GM18907 (cell line): Measurements from ENCODE around the gene FAM120B.
A peak's percentile ranks its signal among the peaks of the same experiment; 100 is the strongest.
"Not testable (repeated sequence)": the region's sequence is repeated elsewhere in the genome, so short reads cannot be mapped to it uniquely, and the experiment has no call there.

Source experiments
- ATAC-seq: cut with Tn5 transposase; IDR thresholded peaks from one replicate; pipeline ENCODE4 v1.9.1; 2021; ENCODE audit warnings: mild to moderate bottlenecking, moderate library complexity; ENCODE audit not compliant: unreplicated experiment

FAM120B gene

GRCh38 chr6:170297576-170298330, 8.8 kb upstream of the FAM120B start:
- ATAC-seq, result no peak

DNA sequence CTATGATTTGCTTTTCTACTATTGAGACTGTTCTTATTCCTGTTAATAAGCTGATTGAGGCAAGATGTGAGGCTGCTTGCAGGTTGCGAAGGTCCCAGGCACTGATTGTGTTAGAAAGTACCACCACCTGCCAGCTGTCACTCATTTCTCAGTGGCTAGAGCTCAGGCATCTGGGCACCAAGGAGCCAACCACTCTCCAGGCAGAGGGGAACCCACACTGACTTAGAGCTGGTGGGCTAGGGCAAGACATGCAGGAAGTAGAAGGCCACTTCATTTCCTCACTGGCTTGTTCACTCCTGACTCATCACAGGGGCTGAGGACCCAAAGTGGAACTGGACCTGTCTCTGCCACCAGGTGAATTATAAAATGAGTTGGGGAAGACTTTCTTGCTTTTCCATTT, 7.9 kb upstream of the FAM120B start:
- no peak for ATAC-seq

- no peak for ATAC-seq
Observed at GRCh38 chr6:170301184-170301583, 5.4 kb upstream of the FAM120B start.

- peak; percentile 23 for ATAC-seq
Observed at GRCh38 chr6:170305805-170306323, 694 bp upstream of the FAM120B start.

- ATAC-seq, result no peak
Observed at GRCh38 chr6:170307080-170307545, 555 bp downstream of the FAM120B start.

DNA sequence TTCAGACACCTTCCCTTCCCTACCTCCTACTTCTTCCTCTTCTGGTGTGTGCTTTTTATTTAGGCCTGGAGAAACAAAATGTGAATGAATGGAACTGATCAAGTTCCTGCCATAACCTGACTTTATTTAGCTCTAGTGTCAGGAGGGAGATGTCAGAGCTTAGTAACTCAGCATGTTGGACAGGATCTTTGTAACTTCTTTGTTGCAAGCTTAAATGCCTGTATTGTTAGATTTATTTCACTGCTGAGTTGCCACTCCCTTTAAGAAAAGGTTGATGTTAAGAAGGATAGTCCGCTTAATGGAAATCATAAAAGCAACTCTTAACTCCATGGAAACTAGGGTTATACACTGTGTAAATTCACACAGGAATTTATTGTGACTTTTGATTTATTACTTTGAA, 2.2 kb downstream of the FAM120B start:
- no peak for ATAC-seq

DNA sequence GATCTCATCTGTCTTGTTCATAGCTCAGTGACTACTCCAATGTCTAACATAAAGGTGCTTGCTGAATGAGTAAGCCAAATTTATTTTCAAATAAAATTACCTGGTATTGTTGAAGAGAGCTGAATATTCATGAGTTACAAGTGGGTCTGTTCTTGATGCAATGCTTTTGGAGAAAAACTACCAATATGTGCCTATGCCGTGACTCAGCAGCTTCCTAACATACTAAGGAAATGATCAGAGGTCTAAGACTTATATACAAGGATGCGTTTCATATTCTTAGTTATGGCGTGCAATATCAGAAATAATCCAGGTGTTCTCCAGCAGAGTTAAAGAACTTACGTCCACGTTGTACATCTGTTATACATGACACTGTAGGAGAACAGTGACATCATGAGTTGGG, 5.1 kb downstream of the FAM120B start:
- ATAC-seq, result no peak

DNA sequence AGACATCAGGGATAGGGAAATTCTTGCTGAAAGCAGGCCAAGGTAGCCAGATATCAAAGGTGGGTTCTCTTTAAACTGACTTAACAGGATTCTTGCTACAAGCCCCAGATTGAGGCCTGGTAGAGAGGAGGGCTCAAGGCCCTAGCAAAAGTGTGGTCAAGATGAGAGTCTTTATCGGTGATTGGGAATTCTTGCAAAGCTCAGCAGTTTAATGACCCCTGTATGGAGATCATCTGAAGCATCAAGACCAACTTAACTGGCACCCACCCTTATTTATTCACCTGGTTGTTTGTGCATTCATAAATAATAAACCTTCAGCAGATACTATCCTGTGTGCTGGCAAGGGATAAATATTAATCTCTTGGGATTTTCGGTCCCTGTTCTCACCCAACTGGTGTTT, 6.3 kb downstream of the FAM120B start:
- ATAC-seq, result no peak

DNA sequence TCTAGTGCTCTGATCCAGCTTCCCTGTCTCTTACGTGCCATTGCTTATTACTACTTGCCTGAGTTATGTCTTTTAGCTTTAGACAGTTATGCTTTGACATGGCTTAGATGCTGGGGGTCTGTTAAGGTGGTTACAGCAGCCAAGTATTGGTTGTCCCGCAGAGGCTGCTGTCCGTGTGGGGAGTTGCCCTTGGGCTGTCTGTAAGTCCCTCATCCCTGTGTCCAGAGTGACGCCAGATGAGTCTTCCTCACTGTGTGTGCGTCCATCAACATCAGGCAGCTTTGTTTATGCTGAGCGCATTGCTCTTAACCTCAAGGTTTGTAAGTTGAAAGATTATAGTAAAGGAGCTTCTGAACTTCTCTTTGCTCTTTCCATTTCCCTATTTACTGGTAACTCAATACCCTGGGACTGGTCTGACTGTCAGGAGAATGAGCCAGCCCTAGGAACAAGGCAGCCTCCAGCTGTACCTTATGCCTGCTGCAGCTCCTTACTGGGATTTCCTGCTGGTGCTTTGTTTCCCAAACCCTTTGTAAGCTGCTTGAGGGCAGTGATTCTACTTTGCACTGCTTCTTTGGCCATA, 7.2 kb downstream of the FAM120B start:
- no peak for ATAC-seq

DNA sequence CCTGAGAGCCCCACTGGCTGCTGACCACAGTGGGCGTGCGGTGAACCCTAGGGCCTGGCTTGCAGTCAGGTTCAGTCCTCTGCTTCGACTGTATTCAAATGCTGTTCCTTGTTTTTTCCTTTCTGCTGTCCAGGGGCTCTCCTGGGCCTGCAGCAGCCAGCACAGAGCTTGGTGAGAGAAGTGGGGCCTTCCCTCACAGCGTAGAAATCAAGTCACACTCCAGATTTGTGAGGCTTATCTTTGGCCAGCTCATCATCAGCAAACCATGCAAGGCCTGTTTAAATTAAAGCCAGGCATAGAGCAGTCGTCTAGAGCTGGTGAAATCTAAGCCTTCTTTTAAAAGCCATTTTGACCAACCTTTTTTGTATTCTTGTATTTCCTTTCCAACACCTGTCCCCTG, 8.4 kb downstream of the FAM120B start:
- ATAC-seq, result no peak

DNA sequence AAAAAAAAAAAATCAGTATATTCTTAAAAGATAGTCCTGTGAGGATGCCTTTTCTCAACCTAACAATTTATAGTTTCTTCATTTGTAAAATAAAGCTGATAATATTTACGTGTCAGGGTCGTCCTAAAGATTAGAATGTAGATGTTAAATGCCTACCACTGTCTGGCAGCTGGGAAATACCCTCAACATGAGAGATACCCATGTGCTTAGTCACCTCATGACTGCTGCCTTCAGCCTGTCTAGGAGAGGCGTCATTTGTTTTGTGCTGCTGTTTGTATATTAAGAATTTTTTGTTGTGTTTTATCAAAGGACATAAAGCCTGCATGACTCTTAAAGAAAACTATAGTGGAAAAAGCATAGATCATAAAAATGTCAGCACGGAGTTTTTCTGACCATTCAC, 9.5 kb downstream of the FAM120B start:
- ATAC-seq, result no peak

DNA sequence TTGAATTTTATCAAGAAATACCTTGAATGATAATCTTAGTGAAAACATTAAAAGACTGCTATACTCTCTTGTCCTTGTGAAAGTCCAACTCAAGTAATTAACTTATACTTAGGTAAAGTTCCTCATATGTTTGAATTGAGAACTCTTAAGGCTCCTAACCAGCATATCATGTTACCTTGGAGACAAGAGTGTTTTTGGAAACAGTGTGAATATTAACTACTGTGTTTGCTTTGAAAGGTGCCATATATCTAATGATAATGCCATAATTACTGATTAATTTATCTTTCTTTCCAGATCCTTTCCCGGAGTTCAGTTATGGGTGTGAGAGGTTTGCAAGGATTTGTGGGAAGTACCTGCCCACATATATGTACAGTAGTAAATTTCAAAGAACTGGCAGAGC, 10.5 kb downstream of the FAM120B start:
- no peak for ATAC-seq

GRCh38 chr6:170317718-170318117, 11.2 kb downstream of the FAM120B start:
- no peak for ATAC-seq

DNA sequence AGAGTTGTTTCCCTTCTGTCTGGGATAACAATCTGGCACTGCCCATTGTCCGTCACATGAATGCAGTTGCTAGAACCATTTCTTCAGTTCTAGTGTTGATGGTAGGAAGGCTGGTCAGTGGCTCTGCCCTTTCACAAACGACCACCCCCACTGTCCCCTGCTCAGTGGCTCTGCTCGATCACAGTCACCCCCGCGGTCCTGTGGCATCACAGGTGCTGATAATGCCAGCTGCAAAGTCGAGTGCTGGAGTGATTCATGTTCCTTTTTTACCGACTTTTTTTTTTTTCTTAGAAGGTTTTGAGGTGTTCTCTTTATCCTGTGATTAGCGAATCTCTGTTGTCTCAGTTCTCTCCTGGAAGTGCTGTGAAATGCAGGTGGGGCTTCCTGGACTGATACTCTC, 22.8 kb downstream of the FAM120B start:
- no peak for ATAC-seq

DNA sequence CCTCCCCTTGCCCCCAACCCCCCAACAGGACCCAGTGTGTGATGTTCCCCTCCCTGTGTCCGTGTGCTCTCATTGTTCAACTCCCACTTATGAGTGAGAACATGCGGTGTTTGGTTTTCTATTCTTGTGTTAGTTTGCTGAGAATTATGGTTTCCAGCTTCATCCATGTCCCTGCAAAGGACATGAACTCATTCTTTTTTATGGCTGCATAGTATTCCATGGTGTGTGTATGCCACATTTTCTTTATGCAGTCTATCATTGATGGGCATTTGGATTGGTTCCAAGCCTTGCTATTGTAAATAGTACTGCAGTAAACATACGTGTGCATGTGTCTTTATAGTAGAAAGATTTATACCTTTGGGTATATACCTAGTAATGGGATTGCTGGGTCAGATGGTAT, 28.6 kb downstream of the FAM120B start:
- not testable (repeated sequence) for ATAC-seq

DNA sequence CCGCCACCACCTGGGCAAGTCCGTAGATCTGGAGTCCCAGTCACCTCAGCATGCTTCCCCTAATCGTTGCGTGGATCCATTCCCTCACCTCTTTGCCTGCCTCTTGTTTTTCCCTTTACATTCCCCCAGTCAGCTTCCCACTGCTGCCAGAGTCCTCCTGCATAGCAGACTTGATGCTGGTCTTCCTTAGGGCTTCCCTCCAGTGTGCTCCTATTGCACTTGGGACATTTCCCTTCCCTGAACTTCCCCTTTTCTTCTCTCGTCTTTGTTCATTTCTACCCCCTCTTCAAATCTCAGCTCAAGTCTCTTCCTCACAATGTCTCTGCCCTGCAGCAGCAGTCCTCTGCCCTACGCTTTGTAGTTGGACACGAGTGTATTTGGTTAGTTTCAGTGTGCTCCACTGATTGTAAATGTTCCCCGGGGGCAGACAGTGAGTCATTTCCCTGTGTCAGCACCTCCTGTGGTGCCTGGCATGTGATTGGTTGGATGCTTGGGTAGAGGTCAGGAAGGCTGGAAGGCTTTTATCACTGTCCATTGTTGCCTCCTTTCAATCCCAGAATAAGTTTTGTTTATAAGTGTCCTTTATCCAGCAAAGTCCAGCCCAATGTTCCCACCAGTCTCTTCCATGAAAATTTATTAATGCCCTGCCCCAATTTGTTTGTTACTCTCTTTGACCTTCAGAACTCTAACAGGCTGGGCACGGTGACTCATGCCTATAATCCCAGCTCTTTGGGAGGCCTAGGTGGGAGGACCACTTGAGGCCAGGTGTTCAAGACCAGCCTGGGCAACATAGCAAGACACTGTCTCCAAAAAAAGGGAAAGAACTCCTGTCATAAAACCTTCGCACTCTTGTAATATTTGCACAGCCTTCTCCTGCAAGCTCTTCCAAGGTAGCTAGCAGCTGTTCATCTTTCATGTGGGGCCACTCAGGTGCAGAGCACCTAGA, 38.3 kb downstream of the FAM120B start:
- ATAC-seq, result peak; percentile 50

DNA sequence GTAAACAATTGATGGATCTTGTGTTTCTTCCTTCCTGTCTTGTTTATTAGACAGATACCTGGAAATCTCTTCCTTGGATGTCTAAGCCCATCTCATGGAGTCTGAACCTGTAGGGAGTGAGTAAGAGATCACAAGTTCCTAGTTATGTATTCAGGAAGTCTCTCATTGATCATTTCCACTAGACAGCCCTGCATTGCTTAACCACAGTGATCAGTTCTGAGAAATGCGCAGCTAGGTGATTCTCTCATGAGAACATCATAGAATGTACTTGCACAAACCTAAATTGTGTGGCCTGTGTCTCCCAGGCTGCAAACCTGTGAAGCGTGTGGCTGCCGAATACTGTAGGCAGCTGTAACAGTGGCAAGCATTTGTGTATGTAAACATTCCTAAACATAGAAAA, 39.1 kb downstream of the FAM120B start:
- ATAC-seq, result peak; percentile 61

GRCh38 chr6:170346649-170347048, 40.1 kb downstream of the FAM120B start:
- ATAC-seq, result no peak

GRCh38 chr6:170347091-170347490, 40.5 kb downstream of the FAM120B start:
- ATAC-seq, result peak; percentile 83

DNA sequence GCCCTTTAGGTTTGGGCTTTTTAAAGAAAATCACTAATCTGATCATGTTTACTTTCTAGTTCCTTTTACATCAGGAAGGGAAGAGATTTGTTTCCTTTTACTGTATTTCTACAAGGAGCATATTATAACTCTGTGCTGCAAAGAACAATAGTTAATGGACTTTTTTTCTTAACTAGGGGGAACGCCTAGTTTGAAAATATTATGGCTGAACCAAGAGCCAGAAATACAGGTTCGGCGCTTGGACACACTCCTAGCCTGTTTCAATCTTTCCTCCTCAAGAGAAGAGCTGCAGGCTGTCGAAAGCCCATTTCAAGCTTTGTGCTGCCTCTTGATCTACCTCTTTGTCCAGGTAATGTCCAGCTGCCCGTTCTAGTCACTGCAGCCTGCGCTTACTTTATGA, 41.4 kb downstream of the FAM120B start:
- no peak for ATAC-seq

- ATAC-seq, result not testable (repeated sequence)
Observed at GRCh38 chr6:170351456-170351855, 44.9 kb downstream of the FAM120B start.
